ENCODE results near the gene QPRT. TPM values are rescaled to one million over a fixed set of nuclear protein-coding genes. Genes with fewer than 3 reads are reported as not detected.

The QPRT gene
- total and polyA plus RNA-seq, 2 experiments from 2014 or later: 65.4 to 128 TPM

GRCh38 chr16:29687755-29688154, 8.8 kb downstream of the QPRT start (continued):
- TF ChIP-seq ZNF462 (CRISPR knock-in tag; IDR thresholded peaks at IDR 0.05): no peak
- TF ChIP-seq STAT1 (IDR thresholded peaks at IDR 0.05; ENCODE audit: unreplicated experiment): no peak
- TF ChIP-seq ETS1 (IDR thresholded peaks at IDR 0.05): no peak
- no peak for TF ChIP-seq CREB1 (CRISPR knock-in tag; IDR thresholded peaks at IDR 0.05; ENCODE audit: low read depth)
- no peak for TF ChIP-seq NANOG (IDR thresholded peaks at IDR 0.05; ENCODE audit: borderline replicate concordance)
- no peak for TF ChIP-seq EZH2 (IDR thresholded peaks at IDR 0.05; ENCODE audit: low read depth, unreplicated experiment)
- no peak for TF ChIP-seq ZNF114 (CRISPR knock-in tag; IDR thresholded peaks at IDR 0.05)

GRCh38 chr16:29688172-29688571, 9.2 kb downstream of the QPRT start:
- peaks cover 65% of the 10 kb centered on the region for H3K36me3 Mint-ChIP-seq (ENCODE audit: low read depth)
- TF ChIP-seq ZNF331 (CRISPR knock-in tag; IDR thresholded peaks at IDR 0.05; ENCODE audit: low read depth): no peak
- no peak for TF ChIP-seq ZNF114 (CRISPR knock-in tag; IDR thresholded peaks at IDR 0.05)
- no peak for TF ChIP-seq NANOG (IDR thresholded peaks at IDR 0.05; ENCODE audit: borderline replicate concordance)
- TF ChIP-seq ZNF462 (CRISPR knock-in tag; IDR thresholded peaks at IDR 0.05): no peak

More at GRCh38 chr16:29688172-29688571, 9.2 kb downstream of the QPRT start:
- Mint-ChIP-seq H3K4me3 (no peak overlapping the region; the same call in 2 of the 3 replicates), H3K27me3 (ENCODE audit: insufficient read depth, low read depth, poor library complexity) (peaks cover 24% of the 10 kb centered on the region), H3K27ac (peak overlapping the region; percentile 71), H3K9me3 (no peaks in the 10 kb centered on the region; the same call in 2 of the 3 replicates), H3K4me1 (peaks cover 34% of the 10 kb centered on the region)
- Histone ChIP-seq H2AFZ (no peak overlapping the region), H3K4me3 (no peak overlapping the region), H4K20me1 (replicated peaks; ENCODE audit: insufficient read depth) (peaks cover 21% of the 10 kb centered on the region), H3K27me3 (ENCODE audit: insufficient read depth) (no peaks in the 10 kb centered on the region), H3K36me3 (ENCODE audit: insufficient read depth) (no peaks in the 10 kb centered on the region), H3F3A (replicated peaks; ENCODE audit: low read depth) (peaks cover 19% of the 10 kb centered on the region; the same call in 1 of the 2 replicates), H3K4me1 (ENCODE audit: insufficient read depth) (peaks cover 28% of the 10 kb centered on the region), H3K4me2 (peak overlapping the region; percentile 31; the same call in 1 of the 2 replicates), H3K9me2 (ENCODE audit: insufficient read depth) (no peaks in the 10 kb centered on the region), H3K79me2 (replicated peaks; ENCODE audit: insufficient read depth) (peaks cover 91% of the 10 kb centered on the region), H3K27ac (ENCODE audit: low read depth) (0 out of 2 replicates have a peak overlapping the region, but pooled peaks have one; percentile 19)
- peak; percentile 27 for DNase-seq (ENCODE audit: low spot score)
- ATAC-seq: peak; percentile 28

Data from GM23338 (cell line).